Peyer's patch (tissue), 4 donors: Measurements from ENCODE around the gene SLC10A1.

ENCODE experiments used
- POLR2A ChIP-seq, 2 donors: fragments of 450-650 bp; IDR thresholded peaks; one replicate each; pipeline ENCODE4 v1.5.1; 2017; ENCODE audit warnings: antibody characterized with exemption in 2 of 2, mild to moderate bottlenecking in 2 of 2, moderate library complexity in 2 of 2
- TF ChIP-seq, protein P1 (sequence below), 6 experiments: fragments of 450-650 bp in 4 of 6; fragments of 200-600 bp in 2 of 6; sonication (generic) in 1 of 6; IDR thresholded peaks; one replicate each; pipeline ENCODE4 v1.5.1; 2017 to 2019; ENCODE audit warnings: antibody characterized with exemption in 6 of 6, mild to moderate bottlenecking in 3 of 6, moderate library complexity in 1 of 6

DNA sequence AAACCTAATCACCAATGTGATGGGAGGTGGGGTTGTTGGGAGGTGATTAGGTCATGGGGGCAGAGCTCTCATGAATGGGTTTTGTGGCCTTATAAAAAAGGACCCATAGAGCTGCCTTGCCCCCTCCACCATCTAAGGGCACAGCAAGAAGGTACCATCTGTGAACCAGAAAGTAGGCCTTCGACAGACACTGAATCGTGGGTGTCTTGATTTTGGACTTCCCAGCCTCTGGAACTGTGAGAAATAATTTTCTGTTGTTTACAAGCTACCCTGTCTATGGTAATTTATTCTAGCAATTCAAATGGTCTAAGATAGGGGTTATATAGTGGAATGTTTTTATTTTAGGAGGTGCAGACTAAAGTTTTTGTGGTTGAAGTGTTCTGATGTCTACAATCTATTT, 7.9 kb upstream of the SLC10A1 start:
- TF ChIP-seq POLR2A (IDR thresholded peaks at IDR 0.05) = no peak
- TF ChIP-seq, protein P1, sequence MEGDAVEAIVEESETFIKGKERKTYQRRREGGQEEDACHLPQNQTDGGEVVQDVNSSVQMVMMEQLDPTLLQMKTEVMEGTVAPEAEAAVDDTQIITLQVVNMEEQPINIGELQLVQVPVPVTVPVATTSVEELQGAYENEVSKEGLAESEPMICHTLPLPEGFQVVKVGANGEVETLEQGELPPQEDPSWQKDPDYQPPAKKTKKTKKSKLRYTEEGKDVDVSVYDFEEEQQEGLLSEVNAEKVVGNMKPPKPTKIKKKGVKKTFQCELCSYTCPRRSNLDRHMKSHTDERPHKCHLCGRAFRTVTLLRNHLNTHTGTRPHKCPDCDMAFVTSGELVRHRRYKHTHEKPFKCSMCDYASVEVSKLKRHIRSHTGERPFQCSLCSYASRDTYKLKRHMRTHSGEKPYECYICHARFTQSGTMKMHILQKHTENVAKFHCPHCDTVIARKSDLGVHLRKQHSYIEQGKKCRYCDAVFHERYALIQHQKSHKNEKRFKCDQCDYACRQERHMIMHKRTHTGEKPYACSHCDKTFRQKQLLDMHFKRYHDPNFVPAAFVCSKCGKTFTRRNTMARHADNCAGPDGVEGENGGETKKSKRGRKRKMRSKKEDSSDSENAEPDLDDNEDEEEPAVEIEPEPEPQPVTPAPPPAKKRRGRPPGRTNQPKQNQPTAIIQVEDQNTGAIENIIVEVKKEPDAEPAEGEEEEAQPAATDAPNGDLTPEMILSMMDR (IDR thresholded peaks at IDR 0.05) = no peak
